Effector CD4-positive, alpha-beta T cell (primary cell): ENCODE measurements around the gene BATF2.
"Not testable (repeated sequence)": the region's sequence is repeated elsewhere in the genome, so short reads cannot be mapped to it uniquely, and the experiment has no call there.

ENCODE experiments used
- DNase-seq: peaks from one replicate; pipeline ENCODE4 v3.0.0-alpha.2; 2020

The BATF2 gene

DNA sequence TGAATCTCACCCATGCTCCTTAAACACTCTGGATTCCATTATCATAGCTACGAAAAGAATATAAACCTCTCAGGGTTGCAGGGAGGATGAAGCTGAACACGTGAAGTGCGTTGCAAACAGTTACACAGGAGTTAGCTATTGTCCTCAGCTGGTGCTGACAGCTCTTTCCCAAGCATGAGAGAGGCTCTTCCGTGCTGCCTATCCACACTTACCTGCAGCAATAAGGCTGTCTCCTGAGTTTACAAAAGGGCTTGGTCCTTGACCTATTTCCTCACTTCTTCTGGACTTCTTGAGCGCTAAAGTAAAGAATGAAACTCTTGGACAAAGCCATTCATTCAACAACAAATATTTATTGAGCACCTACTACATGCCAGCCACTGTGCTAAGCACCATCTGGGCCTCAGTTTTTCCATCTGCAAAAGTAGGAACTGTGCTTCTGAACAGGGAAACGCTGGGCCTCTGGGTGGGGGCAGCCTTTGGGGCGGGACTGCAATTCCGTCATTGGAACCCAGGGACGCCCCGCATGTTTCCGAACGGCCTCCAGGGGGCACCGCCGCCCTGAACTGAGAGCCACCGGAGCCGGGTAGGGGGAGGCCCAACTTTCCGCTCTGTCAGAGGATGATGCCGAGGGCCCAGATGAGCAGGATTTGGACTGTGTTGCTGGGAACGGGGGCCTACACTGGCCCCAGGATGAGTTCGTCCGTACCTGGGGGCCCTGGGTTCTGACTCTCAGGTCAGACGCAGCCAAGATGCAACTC is 16.5 kb upstream of the BATF2 start:
- DNase-seq: peak; percentile 85

DNA sequence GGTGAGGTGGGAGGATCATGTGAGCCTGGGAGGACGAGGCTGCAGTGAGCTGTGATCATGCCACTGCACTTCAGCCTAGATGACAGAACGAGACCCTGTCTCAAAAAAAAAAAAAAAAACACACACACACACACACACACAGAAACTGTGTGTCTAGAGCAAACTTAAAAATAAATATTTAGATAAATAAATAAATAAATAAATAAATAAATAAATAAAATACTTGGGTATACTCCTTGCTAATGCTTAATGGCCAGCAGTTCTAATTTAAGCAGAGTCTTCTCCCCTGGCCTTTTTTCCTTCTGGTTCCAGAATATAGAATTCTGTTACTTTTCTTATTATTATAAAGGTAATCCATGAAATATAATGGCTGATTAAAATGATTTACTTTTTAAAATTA is 12.1 kb upstream of the BATF2 start:
- DNase-seq: no peak

- no peak for DNase-seq
Measured at GRCh38 chr11:65008016-65008415, 11.2 kb upstream of the BATF2 start.

GRCh38 chr11:65003968-65004367 is 7.2 kb upstream of the BATF2 start:
- not testable (repeated sequence) for DNase-seq

DNA sequence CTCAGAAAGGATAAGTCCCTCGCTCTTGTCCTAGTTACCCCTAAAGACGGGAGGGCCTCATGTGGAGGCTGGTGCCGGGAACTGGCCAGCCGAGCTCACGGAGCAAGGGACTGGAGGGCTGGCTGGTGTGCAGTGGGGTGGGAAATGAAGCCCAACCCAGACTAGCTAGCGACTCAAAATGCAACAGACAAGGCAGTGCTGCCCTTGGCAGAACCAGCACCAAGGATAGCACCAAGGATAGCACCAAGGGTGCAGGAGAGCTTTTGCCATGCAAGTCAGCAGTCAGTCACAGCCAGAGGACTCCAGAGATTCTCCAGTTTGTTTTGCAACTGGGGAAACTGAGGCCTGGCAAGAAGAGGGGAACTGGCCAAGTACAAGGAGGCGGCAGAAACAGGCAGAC is 6.5 kb upstream of the BATF2 start:
- no peak for DNase-seq

DNA sequence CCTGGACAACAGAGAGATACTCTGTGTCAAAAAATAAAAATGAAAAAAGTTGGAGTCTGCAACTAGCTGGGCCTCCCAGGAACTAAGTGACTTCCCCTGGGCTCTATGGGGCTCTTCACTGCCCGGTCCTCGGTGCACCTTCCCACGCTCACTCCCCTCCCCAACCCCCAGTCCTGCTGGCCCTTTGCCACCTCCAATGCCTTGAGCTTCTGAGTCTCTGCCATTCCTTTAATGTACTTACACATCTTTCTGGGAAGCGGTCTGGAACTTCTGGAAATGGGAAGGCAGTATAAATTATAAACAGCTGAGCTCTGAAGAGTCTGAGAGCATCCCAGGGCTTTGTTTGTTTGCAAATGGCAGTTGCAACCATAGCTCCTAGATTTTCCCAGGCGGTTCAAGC is 5.9 kb upstream of the BATF2 start:
- DNase-seq: no peak

GRCh38 chr11:64999478-64999877 is 2.7 kb upstream of the BATF2 start:
- DNase-seq: no peak

DNA sequence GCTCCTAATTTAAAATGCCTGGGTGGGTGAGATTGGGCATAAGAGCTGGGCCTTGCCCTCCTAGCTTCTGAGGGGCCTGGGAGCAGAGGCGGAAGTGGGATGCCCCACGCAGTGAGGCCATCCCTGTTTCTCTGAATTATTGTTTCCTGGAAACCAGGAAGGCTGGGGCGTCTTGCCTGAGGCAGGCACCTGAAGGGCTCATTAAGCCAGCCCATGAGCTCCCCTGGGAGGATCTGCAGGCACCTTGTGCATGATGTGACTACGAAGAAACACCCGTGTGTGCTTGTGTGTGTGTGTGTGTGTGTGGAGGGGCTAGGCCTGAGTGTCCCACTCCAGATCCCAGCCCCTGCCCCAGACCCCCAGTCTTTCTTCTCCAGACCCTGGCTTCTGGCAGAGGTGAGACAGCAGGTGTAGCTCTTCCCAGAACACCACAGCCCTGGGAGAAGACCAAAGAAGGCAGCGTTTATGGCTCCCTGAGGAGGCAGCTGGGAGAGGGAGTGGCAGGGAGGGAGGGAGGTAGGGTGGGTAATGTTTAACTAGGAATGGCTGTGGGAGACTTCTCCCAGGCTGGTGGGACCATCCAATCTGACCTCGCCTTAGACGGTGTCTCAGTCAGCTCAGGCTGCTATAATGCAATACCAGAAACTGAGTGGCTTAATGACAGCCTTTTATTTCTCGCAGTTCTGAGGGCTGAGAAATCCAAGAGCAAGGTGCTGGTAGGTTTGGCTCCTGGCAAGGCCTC is 2.1 kb upstream of the BATF2 start:
- DNase-seq: no peak

- DNase-seq: no peak
Measured at GRCh38 chr11:64998141-64998540, 1.4 kb upstream of the BATF2 start.

- no peak for DNase-seq
Measured at GRCh38 chr11:64996327-64996709, 453 bp downstream of the BATF2 start.

DNA sequence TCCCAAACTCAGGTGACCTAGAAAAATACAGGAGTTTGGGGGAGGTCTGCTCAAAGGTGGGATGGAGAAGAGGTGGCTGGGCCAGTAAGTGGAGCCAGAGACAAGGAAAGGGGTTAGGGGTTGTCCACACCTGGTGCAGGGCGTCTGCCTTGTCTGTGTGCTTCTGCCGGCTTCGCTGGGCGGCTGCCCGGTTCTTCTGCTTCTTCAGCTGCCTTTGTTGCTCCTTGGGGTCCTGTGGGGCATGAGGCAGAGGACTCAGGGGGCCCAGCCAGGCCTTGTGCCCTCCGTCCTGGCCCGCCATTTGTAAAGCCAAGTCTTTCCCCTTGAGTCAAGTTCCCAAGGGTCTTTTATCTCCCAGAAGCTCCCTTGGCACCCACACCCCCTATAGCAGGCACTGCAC is 2.5 kb downstream of the BATF2 start:
- no peak for DNase-seq

DNA sequence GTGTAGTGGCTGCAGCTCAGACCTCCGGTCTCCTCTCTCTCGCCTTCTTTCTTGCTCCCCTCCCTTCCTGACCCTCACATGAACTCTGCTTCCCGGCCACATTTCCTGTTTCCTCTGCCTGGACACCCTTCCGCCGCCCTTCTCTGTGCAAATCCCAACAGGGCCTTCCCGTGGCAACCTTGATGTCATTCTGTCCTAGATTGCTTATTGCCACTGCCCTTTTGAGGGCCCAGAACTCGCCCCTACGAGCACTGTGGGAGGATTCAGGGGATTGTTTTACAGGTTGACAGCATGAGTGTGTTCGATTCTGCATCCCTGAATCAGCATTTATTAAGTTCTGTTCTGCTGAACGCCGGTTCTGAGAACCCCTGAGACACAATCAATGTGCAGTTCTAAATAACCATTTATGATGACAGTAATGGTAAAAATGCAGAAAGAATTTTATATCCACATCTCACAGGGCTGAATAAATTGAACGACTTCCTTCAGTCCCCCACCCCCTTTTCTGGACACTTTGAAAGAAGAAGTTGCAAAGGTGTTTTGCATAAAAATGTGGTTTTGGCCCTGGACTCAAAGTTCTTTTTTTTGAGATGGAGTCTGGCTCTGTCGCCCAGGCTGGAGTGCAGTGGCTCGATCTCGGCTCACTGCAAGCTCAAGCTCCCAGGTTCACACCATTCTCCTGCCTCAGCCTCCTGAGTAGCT is 6.4 kb downstream of the BATF2 start:
- DNase-seq: no peak

- DNase-seq: no peak
Measured at GRCh38 chr11:64989416-64989815, 7.4 kb downstream of the BATF2 start.

DNA sequence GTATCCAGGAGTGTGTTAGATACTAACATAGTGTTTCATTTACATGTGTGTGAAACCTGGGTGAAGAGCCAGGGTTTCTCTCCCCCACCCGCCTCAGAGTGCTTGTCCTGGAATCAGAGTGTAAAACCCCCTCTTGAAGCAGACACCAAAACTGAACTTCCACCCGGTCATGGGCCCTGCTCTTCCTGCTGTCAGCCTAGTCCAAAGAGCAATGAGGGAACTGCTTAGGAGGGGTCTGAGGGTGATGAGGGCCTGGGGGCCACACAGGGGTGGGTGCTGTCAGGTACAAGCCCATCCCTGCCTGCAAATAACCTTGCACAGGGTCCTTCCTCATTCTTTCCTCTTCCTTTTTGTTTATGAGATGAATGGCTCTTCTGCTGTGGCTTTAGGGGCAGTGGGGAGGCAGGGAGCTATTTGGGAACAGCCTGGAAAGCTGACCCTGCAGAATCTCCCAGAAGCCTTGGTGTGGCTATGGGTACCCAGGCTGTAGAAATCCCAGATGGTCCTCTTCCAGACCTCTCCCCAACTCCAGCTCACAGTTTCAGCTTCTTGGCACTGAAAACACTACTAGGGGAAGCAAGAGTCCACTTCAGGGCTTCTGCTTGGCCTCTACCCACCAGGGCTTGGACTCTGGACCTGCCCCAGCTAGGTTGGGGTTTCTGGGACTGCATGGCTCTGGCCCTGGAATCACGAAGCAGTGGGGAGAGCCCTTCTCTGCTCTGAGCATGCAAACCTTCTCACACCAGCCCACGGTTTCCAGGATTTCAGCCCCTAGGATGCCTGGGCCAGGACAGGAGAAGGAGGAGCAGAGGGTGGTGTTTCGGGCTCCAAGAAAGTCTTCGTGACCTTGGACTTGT is 8.5 kb downstream of the BATF2 start:
- DNase-seq: no peak

GRCh38 chr11:64983339-64983738 is 13.4 kb downstream of the BATF2 start:
- DNase-seq: not testable (repeated sequence)

GRCh38 chr11:64976651-64977050 is 20.1 kb downstream of the BATF2 start:
- DNase-seq: no peak

GRCh38 chr11:64974124-64974523 is 22.6 kb downstream of the BATF2 start:
- no peak for DNase-seq

DNA sequence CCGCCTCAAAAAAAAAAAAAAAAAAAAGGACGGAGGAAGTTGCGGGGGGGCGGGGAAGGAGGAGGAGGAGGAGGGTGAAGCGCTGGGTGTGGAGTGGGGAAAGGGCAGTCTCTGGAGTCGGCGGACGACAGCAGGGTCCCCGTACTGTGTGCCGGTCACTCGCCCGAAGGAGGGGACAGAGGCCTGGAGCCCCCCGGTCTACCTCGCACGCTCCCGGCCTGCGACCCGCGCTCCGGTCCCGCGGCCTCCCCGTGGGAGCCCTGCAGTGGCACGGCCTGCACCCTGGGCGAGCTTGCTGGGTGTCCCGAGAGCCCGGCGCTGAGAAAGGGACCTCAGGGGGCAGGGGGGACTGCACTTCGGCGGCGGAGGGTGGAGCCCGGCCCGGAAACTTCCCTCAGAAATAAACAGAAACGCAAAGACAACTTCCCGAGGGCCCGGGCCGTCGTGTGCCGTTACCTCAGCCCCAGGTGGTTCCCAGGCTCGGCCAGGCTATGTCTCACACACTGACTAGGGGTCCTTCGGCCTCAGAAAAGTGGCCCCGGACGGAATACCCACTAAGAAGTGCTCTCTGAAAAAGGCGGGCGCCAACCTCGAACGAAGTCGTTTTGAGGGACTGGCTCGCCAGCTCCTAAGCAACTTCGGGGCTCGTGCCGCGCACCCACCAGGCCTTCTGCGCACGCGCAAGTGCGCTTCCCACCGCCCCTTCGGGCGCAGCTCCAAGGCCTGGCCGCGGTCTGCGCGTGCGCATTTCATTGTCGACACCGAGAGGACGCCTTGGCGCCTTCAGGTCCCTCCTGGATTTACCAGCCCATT is 25.1 kb downstream of the BATF2 start, which contains the start of gene MAJIN:
MAJIN (minus strand) TSS at position 688 of the 813 bp plus-strand sequence. CDS start 12,703 bp downstream, outside the sequence.
- peak; percentile 82 for DNase-seq

DNA sequence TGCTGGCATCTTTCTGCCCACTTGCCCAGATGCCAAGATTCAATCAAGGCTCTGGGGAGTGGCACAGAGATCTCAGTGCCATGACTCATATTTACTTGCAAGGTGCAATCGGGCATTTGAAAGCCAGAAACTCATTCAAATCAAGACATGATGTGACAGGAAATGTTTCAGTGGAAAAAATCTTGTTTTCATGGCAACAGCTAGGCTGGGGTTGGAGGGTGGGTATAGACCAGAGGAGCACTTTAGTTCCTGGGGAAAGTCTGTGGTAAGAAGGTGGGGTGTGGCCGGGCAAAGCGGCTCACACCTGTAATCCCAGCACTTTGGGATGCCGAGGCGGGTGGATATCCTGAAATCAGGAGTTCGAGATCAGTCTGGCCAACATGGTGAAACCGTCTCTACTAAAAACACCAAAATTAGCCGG is 26.0 kb downstream of the BATF2 start:
- DNase-seq: no peak

GRCh38 chr11:64969209-64969608 is 27.6 kb downstream of the BATF2 start:
- no peak for DNase-seq

GRCh38 chr11:64967375-64967774 is 29.4 kb downstream of the BATF2 start:
- no peak for DNase-seq
